CD4-positive, alpha-beta T cell treated with Interleukin-15 for 4 hours (primary cell): ENCODE measurements around the gene SCMH1.
A peak's percentile ranks its signal among the peaks of the same experiment; 100 is the strongest.
"Not testable (repeated sequence)": the region's sequence is repeated elsewhere in the genome, so short reads cannot be mapped to it uniquely, and the experiment has no call there.

ENCODE experiments used
- DNase-seq: peaks from one replicate; pipeline ENCODE4 v3.0.0-alpha.2; 2020; ENCODE audit warnings: low spot score

SCMH1 gene

DNA sequence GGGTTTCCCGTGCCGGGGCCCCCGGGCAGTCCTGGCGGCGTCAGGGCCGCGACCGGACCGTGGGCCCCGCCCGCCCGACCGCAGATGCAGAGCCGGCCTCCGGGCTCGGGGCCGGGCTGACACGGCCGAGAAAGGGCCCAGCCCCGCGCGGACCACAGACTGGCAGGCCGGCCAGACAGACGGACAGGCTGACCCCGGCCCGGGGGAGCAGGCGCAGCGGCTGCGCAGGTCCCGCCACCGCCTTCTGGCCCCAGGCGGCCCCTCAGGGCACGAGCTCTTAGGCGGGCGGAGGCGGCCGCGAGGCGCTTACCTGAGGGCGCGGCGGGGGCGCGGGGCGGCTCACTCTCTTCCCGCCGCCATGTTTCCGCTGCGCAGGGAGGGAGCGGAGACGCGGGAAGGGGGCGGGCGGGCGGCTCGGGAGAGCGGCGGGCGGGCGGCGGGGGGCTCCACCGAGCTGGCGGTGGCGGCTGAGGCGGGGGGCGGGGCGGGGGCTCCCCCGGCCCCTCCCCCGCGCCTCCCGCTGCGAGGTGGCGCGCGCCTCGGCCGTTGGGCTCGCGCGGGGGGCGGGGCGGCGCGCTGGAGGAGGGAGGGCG is at the start of gene SCMH1:
SCMH1 (minus strand) TSS at position 558 of the 593 bp plus-strand sequence. CDS start 56,173 bp downstream, outside the sequence.
- peak; percentile 38 for DNase-seq

DNA sequence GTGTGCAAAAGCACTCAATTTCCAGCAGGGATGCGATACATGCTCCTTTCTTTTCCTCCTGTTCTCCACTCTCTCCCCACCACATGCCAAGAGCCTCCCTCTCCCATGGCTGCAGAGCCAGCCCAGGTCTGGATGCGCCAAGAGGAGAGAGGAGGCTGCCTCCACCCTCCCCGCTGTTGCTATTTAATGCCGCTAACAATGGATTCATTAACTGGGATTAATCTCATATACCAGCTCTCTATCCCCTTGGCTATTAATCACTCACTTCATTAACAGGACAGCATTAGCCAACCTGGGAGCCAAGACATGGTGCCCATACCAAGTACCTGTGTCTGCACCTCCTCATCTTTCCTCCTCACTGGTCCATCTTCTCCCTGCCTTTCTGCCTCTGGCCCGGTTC is 49.1 kb upstream of the SCMH1 start:
- DNase-seq, result no peak

DNA sequence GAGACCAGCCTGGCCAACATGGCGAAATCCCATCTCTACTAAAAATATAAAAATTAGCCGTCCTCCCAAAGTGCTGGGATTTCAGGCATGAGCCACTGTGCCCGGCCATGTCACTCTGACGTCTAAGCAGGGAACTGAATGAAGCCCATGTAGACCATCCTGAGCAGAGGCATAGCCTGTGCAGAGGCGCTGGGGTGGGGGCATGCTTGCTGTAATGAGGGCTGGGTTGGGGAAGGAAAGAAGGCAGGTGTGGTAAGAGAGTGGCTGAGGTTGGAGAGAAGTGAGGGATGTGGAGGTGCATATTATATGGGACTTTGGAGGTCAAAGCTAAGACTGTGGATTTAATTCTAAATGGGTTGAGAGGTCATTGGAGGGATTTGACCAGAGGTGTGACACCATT is 47.1 kb upstream of the SCMH1 start:
- DNase-seq, result no peak

DNA sequence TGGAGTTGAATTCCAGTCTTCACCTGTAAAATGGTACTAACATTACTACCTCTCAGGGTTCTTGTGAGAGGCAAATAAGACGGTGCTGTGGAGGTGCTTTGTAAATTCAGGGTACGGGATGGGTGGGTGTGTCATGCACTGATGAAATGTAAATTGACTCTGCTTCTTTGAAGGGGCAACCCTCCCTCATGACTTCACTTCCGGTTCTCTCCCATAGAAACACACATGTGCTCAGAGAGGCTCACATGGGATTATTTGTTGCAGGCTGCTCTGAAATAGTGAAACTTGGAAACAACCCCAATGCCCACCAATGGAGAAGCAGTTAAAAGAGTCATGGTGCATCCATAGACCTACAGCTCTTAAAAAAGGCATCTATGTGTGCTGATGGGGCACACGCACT is 44.9 kb upstream of the SCMH1 start:
- no peak for DNase-seq

DNA sequence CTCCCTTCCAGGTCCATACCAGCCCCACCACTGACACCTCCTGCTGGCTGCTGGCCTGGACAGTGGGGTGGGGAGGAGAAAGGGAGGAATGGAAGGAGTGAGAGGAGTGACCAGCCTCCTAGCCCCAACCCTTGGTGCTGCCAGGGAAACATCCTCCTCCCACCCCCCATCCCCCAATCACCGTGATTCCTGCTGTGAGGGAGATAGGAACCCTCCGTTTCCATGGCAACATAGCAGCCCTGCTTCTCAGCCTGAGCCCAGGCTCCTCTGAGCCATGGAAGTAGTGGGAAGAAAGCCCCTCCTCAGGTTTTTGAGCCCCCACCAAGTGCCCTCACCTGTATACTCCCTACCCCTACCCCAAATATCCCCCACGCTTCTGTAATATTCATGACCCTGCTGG is 44.4 kb upstream of the SCMH1 start:
- DNase-seq, result no peak

DNA sequence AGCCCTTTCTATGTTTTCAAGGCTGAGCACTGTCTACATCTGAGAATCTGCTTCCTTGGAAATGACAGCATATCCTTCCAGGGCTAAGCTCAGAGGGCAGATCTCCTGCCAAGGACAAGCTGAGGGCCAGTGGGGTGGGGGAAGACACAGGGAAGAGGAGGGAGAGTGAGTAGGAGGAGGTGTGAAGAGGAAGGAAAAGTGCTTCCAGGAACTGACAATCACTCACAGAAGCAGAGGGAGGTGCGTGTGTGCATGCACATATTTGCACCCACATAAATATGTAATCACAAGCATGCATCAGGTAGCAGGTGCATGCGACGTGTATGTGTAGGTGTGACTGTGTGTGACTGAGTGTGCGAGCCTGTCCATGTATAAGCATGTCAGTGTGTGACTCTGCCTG is 43.7 kb upstream of the SCMH1 start:
- DNase-seq, result no peak

DNA sequence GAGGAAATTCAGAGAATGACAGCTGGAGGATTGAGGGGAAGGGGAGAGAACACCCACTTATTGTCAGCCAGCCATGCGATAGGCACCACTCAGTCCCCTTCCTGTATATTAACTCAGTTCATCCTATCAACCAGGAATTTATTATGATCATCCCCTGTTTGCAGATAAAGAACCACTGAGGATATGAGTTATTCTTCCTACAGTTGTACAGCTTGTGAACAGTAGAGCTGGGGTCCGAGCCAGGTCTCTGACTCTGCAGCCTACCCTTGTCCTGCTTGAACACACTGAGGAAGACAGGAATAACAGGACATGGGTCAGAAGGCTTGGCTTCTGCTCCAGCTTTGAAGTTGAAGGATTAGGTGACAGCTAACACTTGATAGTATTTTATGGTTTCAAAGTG is 42.0 kb upstream of the SCMH1 start:
- no peak for DNase-seq

DNA sequence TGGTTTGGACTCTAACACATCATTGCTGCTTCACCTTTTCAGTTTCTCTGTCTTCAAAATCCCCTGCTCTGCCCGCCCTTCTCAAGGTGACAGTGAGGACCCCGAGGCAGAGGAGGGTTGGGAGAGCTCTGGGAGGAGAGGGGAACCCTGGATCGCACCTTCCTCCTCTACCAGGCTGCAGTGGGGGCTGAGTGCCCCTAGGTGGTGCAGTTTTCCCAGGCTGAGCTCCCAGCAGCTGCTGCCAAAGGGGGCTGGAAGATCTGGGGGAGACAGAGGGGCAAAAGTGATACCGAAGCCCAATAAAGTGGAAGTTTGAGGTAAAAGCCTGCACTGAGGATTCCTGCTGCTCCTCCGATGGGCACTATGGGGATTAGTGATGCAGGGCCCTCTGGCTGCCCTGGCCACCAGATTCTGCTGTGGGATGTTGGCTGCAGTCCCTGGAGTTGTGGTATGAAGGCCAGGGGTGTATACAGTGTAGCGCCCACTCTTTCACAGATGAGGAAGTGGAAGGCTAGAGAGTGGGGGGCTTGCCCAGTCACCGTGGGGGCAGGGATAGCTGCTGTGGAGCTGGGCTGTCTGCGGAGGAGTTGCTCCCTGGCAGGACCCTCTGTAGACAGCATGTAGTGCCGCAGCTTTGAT is 40.7 kb upstream of the SCMH1 start:
- DNase-seq, result peak; percentile 2

DNA sequence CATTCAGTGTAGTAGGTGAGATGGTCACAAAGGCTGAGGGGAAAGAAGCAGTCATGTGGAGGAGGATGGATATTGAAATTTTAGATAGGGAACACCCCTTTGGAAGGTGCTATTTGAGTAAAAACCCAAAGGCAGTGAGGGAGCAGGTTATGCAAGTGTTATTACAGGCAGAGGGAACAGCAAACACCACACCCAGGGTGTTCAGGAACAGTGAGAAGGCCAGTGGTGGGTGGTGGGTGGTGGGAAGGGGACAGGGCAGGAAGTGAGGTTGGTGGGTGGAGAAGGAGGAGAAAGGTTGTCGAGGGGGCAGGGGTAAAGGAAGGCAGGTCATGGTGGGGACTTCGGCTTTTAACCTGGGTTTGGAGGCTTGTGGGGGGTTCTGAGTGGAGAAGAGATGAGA is 39.2 kb upstream of the SCMH1 start:
- DNase-seq, result no peak

DNA sequence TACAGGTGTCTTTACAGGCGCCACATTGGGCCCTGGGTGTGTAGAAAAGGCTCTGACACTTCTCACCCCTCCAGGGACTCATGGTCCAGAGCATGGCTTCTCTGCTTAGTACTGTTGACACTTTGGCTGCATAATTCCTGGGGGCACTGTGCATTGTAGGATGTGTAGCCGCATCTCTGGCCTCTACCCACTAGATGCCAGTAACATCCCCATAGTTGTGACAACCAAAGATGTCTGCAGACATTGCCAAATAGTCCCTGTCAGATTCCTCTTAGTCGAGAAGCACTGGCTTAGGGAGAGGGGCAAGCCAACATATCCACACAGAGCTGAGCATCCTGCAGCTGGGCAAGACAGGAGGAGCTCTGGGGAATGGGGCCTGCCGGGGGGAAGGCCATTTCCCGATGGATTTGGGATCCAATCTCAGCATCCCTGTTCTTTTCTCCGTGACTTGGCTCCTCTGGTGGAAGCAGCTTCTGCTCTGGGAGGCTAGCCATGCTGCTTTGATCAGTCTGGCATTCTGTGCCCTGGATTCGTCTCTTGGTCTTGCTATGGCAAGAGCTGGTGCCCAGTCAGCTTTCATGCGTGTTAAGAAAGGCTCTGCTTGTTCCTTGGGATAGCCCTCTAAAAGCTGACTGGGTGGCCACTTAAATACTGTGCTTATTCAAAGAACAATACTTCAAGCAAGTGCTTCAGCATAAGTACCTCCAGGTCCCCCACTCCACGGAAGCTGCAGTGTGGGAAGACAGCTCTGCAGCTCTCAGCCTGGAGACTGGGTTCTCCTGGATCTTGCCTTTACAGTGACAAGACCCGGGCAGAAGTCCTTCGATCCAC is 38.3 kb upstream of the SCMH1 start:
- no peak for DNase-seq

DNA sequence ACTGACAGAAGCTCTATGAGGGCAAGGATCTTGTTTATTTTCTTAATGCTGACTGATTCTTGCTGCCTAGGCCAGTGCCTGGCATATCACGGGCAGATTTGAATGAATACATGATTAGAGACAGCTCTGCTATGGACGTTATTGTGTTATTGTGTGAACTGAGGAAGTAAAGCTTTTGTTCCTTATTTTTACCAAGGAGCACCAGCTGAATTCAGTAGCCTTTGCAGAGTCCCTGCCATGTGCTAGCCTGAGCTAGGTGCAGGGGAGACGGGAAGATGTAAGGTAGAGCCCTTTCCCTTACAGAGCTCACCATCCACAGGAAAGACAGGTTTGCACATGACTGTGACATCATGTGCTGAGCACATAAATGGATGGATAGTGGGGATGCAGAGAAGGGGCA is 36.0 kb upstream of the SCMH1 start:
- DNase-seq, result no peak

DNA sequence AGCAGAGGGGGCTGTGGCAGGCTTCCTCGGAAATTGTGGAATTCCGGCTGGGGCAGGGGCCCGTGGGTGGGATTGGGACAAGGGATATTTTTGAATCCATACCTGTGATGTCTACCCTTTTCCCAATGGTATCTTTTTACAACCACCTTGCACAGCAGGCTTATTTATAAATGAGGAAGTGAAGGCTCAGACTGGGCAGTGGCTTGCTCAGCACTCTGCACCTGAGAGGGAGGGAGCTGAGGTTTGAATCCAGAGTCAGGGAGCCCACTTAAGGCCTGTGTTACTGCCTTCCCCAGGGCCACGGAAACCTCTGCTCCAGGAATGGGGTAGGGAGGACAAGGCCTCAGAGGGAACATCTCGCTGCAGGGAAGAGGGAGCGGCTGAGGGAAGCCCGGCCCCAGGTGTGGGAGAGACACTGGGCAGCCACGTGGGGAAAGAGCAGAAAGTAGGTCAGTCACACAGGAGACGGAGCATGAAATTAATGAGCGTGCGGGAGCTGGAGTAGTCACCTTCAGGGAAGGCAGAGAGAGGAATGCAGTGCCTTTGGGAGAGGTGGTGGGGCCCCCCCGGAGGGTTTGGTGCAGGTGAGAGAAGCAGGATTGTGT is 35.4 kb upstream of the SCMH1 start:
- DNase-seq, result no peak

DNA sequence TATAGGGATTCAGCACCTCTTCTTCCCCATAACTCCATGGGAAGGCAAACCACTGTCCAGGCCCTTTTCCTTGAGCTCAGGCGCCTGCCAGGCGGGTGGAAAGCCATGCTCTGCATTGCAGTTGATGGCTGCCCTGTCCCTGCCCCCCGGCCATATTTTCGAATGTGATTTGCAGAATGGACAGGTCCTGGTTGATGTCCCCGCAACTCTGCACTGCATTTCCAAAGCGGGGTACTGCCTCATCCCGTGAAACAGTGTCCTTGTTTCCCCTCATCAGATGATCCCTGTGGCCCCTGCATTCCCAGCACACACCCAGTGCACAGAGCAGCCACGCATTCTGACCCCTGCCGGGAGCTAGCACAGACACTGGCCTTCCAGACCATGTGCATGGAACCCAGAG is 33.7 kb upstream of the SCMH1 start:
- no peak for DNase-seq

DNA sequence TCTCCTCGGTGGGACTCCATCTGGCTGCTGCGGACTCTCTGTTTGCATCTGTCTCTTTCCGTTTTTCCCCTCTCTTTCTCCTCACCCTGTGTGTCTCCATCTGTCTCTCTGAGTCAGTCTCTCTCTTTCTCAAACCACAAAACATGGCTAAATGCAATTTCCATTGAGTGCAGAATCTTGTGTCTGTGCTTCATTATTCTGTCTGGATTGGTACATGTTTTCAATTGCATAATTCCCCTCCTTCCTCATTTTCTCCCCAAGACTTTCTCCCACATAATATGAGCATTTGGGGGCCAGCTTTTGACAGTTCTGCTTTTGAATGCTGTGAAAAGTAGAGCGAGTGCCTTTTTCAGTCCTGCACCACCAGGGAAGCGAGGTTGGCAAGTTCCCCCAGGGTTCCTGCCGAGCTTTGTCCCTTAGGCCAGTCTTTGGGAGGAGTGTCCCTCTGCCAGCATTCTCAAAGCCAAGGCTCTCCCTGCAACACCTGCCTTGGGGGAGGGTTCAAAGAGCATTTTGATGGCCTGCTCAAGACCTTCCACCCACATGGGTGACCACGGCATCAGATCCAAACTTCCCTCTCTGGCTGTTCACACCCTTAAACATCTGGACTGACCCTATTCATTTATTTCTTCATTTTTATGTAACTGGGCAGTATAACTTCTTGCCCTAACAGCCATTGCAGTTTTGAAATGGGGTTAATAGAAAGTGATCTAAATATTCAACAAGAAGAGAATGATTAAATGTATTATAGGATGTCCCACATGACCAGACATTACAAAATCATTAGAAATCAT is 32.8 kb upstream of the SCMH1 start:
- DNase-seq, result no peak

DNA sequence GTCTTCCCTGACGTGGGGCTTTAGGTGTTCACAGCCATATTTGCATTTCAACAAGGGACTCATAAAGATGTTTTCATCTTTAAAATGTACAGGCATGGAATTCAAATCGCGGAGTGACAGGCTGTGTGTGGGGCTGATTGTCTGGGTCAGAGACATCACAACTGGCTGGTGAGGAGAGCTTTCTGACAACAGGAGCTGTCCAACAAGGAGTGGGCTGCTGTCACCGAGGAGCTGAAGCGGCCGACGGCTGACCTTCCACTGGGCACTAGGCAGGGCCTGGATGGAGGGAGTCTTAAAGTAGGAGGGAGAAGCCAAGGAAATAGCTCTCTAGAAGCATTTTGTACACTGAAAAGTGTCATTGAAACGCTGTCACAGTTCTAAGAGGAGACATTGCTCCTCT is 30.5 kb upstream of the SCMH1 start:
- no peak for DNase-seq

DNA sequence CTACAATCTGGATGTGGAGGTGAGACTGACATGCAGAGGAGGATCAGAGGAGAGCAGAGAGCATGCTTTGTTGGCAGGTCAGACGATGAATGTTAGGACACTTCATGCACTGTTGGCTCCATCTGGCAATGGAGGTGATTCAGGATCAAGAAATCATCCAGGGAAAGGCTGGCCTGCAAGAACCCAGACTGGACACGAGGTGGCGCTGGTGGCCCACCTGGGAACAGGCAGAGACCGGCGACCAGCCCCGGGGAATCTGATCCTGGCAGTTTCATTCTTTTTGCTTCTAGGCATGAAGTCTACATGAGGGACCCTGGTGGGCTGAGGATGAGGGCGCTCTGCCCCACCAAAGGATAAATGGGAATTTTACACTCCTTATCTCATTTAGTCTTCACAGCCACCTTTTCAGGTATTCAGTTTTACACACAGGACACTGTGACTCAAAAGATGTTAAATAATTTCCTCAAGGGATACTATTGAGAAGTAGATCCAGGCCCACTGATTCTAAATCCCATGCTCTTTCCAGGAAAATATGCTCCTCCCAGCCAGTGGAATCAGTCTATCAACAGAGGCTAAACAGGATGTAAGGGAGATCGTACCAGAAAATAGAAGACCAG is 26.2 kb upstream of the SCMH1 start:
- peak; percentile 57 for DNase-seq

DNA sequence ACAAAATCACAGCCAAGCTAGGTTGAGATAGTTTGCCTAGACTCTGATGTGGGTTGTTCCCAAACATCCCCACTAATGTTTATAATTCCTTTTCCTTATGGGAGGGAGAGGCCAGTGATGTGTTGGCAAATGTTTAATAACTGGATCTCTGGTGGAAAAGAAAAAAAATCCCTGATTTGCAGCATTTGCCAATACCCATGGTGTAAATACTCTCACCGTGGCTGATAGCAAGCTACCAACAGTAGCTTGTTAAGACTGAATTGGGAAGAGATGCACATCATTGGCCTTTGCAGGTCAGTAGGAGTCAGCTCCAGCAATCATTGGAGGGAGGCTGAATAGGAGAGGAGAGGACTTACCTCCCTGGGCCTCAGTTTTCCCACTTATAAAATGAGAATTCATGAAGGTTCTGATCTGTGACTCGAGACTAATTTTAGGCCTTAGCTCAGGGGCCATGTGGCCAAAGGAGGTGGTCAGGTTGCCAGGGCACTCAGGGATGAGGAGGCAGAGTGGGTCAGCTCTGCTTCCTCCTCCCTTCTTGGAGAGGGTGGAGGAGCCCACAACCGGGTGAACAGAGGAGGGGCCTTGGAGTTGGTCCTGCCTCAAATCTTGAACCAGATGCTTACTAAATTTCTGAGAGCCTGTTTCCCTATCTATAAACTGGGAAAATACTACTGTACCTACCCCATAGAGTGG is 20.0 kb upstream of the SCMH1 start:
- DNase-seq, result no peak

DNA sequence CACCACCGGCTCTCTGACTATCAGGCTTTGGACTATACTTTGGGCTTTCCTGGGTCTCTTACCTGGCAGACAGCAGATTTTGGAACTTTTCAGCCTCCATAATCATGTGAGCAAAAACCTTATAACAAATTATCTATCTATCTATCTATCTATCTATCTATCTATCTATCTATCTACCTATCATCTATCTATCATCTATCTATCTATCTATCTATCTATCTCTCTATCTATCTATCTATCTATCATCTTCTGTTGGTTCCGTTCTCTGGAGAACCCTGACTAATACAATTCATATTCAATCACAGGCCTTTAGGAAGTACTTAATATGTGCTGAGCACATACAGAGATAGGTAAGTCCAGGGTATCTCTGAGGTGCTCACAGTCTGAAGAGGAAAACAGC is 18.7 kb upstream of the SCMH1 start:
- DNase-seq, result no peak

DNA sequence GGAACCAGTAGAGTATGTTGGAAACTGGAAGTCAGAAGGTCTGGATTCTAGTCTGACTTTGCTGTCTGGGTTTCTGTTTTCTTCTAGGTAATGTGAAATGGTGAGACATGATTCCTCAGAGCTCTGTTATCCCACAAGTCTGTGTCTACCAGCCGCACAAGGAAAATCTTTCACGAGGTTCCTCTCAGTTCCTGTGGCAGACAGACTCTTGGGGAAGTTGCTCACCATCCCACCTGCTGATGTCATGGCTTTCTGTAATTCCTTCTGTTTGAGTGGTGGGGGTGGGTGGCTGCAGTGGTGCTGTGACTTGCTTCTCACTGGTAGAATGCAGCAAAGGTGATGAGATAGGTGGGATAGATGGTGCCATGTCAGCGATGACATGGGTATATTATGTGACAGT is 17.1 kb upstream of the SCMH1 start:
- DNase-seq, result no peak

DNA sequence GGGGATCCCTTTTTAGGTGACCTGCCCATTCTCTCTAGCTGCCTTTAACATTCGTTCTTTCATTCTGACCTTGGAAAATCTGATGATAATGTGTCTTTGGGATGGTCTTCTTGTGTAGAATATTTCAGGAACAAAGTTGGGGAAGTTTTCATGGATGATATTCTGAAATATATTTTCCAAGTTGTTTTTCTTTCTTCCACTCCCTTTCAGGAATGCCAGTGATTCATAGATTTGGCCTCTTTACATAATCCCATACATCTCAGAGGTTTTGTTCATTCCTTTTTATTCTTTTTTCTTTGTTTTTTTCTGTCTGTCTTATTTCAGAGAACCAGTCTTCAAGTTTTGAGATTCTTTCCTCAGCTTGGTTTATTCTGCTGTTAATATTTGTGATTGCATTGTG is 13.9 kb upstream of the SCMH1 start:
- DNase-seq, result no peak

DNA sequence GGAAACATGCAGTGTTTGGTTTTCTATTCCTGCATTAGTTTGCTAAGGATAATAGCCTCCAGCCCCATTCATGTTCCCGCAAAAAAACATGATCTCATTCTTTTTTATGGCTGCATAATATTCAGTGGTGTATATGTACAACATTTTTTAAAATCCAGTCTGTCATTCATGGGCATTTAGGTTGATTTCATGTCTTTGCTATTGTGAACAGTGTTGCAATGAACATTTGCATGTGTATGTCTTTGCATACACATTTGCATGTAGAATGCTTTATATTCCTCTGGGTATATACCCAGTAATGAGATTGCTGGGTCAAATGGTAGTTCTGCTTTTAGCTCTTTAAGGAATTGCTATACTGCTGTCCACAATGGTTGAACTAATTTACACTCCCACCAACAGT is 9.0 kb upstream of the SCMH1 start:
- DNase-seq, result not testable (repeated sequence)
